Measurements from ENCODE around the gene EVX2.

The EVX2 gene

GRCh38 chr2:176122683-176123410, 39.1 kb upstream of the EVX2 start, which contains the start of gene HOXD9:
TSS of gene HOXD9 (plus strand) at chr2:176122719. CDS start at chr2:176122769, 50 bp downstream.
- DNase-seq (ENCODE audit: insufficient read length, low spot score) (no peak), FAIRE-seq (no peak)

DNA sequence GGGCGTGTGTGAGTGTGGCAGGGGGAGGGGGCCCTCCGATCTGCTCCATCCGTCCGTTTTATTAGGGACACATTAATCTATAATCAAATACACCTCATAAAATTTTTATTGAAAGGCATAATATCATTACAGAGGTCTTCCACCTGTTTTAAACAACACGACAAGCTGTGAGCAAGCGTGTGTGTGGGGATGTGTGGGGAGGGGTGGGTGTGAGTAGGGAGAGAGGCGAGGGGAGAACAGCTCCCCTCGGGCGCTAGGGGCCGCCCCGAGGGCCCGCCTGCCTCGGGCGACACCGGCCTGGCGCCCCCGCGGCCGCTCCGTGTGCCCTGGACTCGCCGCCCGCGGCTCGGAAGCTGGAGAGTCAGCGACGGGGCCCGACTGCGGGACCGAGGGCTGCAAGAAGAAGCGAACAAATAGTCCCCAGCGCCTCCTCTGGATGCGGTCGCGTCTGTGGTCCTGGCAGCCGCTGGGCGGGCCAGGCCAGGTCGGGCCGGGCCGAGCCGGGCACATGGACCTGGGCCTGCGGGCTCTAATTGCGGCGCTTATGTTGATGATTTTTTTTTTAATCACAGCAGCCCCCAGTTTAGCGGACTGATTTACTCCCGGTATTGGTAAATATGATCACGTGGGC, 38.4 kb upstream of the EVX2 start:
- no peak for FAIRE-seq
- DNase-seq (ENCODE audit: insufficient read length, low spot score) = no peak

DNA sequence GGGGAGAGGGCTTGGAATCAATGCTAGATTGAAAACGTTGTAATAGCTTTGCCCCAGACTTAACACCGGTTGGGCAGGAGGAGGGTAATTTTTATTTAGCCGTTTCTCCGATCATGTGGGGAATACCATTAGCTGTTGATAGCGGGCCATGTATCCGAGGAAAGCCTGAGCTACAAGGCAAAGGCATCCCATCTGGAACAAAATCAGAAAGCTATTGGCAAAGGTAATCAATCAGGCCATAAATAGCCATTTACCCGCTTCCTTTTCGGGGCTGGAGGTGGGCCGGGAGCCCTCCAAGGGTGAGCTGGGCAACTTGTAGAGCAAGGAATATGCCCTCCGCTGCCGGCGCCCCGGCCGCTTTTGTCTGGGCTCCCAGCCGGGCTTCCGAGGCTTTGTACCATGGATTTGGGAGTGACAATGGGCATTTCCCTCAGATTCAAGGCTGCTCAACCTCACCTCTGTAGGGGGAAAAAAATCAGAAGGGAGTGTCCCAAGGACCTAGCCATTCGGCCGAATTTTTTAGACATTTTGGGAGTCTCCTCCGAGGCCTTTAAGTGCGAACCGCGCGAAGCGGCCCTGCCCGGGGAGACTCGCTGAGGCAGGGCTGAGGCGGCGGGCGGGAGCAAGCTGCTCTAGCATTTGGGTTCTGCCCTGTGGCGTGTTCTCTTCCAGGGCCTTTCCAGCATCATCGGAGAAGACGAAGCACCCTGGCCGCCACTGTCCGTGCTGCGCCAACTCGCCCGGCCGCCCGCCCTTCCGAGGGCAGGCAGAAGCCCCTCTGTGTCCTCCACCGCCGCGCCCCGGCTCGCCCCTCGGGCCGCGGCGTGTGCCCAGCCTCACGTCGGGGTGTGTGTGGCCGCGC, 37.7 kb upstream of the EVX2 start:
- FAIRE-seq = no peak
- no peak for DNase-seq (ENCODE audit: insufficient read length, low spot score)

- FAIRE-seq (no peak), DNase-seq (ENCODE audit: insufficient read length, low spot score) (no peak)
These were observed 36.8 kb upstream of the EVX2 start for GRCh38 chr2:176120364-176121189.

GRCh38 chr2:176118601-176119339, 35.0 kb upstream of the EVX2 start:
- FAIRE-seq (no peak), DNase-seq (ENCODE audit: insufficient read length, low spot score) (no peak)

DNA sequence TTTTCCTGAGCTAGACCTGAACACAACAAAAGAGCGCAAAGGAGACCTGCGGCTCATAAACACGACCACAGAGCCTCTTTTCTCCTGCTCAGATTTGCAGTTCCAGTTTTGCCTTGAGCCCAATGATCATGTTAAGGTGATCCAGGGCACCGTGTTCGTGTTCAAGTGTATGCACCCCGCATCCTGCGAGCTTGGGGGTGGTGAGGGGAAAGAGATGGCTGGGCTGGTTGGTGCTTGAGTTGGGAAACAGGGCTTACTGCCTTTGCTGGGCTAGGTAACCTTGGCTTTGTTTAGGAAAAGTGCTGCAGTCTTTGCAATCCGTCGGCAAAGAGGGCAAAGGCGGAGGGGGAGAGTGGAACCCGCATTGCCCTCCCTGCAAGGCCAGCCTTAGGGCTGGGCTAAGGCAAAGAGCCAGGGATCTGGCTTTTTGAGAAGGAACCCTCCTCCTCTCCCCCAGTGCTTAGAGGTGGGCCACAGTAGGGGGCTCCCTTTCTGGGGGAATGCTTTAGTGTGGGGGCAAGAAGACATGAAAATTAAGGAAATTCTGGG, 34.1 kb upstream of the EVX2 start:
- FAIRE-seq (no peak), DNase-seq (ENCODE audit: insufficient read length, low spot score) (no peak)

GRCh38 chr2:176117162-176117822, 33.5 kb upstream of the EVX2 start:
- DNase-seq (ENCODE audit: insufficient read length, low spot score) = no peak
- FAIRE-seq = no peak

GRCh38 chr2:176115883-176116813, 32.4 kb upstream of the EVX2 start, which contains the start of gene HOXD10:
TSS of gene HOXD10 (plus strand) at chr2:176116778. CDS start at chr2:176116834, 56 bp downstream.
- FAIRE-seq (no peak), DNase-seq (ENCODE audit: insufficient read length, low spot score) (no peak)

DNA sequence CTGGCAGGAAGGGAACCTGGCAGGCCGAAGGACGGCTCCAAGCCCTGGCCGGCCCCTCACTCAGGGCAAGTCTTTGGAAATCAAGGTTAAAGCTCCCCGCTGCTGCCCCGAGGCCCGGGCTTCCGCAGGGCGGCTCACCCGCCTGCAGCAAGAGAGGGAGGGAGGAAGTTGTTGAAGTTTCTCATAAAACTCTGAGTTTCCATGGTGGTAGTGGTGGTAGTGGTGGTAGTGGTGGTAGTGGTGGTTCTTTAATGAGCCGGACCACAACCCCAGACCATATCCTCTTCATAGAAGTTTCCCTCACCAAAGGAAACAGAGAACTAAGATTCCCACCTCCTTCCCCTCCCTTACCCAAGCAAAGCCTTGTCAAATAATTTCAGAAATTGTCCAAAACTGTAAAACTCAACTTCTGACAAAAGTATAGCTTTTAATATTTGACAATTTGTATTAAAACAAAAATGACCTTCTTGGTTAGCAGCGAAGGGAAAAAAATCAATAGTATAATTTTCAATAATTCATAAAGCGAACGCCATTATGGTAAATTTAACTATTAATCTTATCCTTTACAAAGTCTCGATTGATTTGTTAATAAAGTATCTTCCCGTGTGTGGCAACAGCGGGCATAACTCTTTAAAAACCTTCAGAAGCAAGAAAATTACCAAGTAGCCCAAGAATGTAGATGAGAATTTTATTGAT, 31.3 kb upstream of the EVX2 start:
- DNase-seq (ENCODE audit: insufficient read length, low spot score) (no peak), FAIRE-seq (no peak)

DNA sequence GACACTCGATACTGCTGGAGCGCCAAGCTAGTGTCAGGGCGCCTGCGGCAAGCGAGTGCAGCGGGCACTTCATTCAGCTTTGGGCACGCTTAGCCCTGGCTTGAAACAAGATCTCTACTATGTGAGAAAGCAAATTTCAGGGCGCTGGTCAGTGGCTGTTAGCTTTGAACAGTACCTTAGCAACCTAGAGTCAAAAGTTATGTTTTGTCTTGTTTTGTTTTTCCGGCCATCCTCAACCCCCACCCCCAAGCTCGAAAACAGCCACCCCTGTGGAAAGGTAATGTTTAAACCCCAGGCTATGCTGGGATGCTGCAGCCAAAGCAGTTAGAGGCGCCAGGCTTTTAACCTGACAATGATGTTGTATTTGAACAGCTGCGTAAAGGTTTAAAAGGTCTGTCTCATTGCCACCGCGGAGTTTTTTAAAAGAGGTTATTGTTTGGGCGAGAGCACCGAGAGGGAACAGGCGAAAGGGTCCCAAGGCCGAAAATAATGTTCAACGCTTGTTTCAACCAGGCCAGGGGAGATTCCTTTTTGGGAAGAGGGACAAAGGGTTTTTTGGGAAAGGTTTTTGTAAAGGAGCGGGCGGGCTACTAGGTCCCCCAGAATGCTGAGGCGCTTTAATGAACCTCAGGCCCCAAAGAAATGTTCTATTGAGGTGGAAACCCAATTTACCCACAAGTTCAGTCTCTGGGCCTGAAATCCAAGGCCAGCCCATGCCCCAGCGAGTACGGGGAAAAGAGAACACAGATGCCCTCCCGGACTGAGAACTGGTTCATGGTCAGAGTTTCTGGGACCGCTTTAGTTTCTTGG, 30.6 kb upstream of the EVX2 start:
- FAIRE-seq = no peak
- DNase-seq (ENCODE audit: insufficient read length, low spot score) = no peak

GRCh38 chr2:176112375-176113302, 28.9 kb upstream of the EVX2 start:
- FAIRE-seq = no peak
- no peak for DNase-seq (ENCODE audit: insufficient read length, low spot score)

DNA sequence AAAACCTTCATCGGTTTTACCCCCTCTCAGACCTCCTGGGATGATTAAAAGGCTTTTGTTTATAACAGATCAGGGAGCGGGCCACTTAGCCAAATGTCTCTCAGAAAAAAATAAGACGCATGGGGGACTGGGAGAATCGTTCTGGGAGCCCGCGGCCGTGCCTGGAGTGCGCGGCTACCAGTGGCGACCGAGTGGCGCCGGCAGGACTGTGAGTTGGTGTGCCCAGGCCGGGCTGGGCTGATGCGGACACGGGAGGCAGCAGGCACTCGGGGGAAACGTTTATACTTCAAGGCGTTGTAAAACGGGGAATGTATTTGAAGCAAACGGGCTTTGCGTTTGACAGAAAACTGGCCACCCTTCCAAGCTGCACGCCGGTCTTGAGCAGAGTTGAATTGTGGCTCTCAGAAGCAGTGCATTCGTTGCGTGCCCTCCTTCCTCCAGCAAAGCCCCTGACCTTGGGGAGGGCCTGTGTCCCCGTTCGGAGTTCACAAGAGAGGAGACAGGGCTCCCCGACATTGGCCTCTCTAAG, 28.1 kb upstream of the EVX2 start:
- DNase-seq (ENCODE audit: insufficient read length, low spot score) (no peak), FAIRE-seq (no peak)

GRCh38 chr2:176111309-176111663, 27.5 kb upstream of the EVX2 start:
- DNase-seq (ENCODE audit: insufficient read length, low spot score) (no peak), FAIRE-seq (no peak)

DNA sequence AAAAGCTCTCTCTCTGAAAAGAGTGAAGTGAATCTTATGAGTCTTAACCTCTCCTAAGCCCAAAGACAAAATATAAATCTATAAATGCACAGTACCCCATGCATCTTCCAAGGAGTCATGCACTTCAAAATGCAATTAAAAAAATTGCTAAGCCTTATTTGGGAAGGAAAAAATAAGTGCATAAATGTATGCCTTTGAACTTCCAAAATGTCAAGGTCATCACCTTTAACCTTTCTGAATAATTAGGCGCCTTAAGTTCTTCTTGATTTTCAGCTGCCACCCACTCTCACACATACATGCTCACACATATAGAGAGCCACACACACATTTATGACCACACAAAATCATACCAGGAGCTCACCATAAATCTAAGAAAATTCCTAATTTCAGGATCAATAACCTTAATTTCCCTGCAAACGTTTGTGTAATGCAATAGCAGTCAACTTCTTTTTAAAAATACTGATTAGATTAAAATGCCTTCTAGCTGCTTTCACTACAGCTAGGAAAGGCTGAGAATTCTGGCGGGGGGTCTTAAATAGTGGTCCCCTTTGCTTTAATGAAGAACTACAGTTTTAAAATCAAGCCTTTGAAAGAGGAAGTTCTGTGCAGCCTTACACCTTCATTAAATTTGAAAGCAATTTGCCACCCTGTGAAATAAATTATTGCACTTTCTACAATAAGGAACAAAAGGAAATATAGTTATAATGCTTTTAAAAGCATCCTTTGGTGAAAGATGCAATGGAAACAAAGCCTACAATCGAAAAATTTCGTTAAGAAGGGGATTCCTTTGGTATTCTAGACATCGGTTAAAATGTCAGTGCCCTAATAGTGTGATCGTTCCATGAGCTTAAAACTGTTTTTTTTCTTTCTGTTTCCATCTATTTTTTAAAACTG, 26.9 kb upstream of the EVX2 start:
- DNase-seq (ENCODE audit: insufficient read length, low spot score) (no peak), FAIRE-seq (no peak)
